ENCODE results near the gene HDAC9.

Gene HDAC9

DNA sequence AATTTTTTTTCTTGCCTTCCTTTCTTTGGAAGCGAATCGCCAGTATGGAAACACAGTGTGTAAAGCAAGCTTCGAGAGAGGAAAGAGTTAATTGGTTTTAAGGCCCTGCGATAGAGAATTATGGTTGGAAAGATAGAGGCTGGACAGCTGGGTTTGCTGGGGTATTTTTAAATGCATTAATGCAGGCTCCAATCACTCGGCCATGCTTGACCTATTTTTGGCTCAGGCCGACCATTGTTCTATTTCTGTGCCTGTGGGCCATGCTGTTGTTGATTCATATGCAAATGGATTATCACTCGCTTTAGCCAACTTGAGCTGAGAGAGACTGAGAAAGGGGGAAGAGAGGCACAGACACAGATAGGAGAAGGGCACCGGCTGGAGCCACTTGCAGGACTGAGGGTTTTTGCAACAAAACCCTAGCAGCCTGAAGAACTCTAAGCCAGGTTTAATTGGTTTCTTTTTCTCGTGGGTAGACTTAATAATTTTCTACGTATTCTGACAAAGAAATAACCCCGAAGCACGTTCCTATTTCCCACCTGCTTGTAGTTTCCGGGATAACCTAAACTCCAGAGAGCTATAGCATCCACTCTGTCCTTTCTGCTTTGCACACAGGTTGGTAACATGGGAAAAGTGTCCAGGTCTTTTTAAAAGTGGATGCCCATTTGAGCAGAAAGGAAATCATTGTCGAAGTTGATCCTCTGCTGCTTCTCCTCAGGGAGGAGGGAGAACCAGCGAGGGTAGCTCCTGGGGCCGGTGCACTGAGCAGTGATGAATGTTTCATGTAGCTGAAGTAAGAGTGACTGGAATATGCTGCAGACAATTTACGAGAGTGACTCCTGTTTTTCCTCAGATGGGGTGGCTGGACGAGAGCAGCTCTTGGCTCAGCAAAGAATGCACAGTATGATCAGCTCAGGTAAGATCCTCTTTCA, at the start of gene HDAC9:
Gene HDAC9, plus strand, starts transcription at position 338 of the 929 bp plus-strand sequence. Its CDS starts 554 bp downstream, at position 892.
- DNase-seq (ENCODE audit: low read depth in 2 of 2) = no peak

DNA sequence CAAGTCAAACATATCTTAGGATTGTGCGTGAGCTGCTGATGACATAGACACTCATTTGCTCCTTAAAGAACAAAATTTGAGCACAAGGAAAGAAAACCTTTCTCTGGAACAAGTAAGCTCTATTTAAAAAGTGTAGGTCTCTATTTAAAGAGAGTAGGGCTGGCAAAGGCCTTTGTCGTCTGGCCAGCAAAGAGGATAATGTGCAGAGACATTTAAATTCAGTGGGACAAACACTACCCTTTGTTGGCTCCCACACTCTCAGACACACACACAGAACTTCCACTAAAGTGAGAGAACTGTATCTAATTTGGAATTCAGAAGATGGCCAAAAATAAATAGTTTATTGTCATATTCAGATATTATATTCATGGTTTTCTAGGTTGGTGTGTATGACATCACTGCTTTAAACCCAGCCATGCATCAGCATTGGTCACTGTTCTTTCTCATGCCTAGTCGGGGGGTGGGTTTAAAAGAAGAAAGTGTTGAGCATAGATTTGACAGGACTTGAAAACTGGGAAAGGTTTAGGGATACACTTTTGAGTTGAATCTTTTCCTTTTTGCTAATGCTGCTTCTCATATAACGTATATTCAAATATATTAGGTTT, 49.5 kb upstream of the HDAC9 start:
- no peak for DNase-seq (ENCODE audit: low read depth in 2 of 2)

DNA sequence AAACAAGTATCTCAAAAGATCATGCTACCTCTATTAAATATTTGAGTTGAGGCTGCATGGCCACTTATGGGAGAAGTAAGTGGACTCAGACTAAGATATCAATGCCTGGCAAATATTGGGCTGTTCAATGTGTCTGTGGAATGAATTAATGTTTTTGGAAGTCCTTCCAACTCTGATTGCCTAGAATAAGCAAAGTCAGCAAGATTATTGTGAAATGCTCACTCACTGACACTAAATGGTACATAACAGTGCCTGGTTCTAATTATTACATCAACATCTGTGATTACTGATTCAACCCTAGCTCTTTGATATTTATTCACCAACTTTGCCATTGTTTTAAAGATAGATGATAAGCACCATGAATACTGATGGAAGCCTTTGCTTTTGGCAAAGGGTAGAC, 45.5 kb upstream of the HDAC9 start:
- no peak for DNase-seq (ENCODE audit: low read depth in 2 of 2)

DNA sequence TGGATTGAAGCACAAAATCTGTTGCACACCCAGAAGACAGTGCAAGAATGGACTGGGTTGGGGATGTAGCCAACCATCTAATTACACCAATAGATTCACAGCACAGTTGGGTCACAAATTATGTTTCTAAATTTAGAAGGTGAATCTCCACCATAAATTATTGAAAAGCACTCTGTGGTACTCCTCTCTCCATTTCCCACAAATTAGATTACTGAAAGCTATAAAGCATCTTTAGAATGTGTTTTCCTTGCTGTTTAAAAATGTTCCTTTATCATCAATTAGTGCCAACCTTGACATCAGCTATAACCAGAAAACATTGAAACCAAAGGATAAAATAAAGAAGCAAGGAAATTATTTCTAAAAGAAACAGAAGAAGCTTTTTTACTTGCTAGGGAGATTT, 39.9 kb upstream of the HDAC9 start:
- DNase-seq (ENCODE audit: low read depth in 2 of 2) = no peak

DNA sequence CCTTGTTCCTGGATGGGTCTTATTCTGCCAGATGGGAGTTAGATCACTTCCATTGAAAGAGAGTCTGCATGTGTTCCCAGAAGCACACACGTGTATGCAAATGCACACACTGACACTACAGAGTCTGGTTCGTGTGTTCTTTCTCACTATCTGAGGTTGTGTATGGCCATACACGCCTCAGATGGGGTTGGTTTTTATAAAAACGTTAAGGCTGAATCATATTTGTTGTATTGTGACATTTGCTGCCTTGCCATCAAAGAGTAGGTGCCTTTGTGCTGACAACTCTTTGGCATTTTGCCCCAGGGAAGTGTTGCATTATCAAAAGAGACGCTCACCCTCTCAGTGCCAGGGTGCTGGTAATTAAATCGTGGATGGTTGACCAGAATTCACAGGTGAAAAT, 37.7 kb upstream of the HDAC9 start:
- DNase-seq (ENCODE audit: low read depth in 2 of 2) = no peak

DNA sequence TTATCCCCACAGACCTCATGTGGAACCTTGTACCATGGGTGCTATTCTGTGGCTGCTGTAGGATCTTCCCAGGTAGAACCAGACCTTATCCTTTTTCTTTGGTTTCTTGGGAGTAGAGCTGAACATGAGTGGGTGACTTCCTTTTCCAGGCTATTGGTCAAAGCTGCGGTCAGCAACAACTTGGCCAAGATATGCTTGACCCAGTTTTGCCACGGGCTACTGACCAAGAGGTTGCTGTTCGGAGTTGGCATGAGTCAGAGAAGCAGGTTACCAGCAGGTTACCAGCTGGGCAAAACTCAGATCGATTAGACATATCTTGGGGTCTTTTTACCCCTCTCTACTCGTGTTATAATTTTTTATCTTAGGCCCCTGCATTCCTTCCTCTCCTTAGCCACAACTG, 36.7 kb upstream of the HDAC9 start:
- no peak for DNase-seq (ENCODE audit: low read depth in 2 of 2)

DNA sequence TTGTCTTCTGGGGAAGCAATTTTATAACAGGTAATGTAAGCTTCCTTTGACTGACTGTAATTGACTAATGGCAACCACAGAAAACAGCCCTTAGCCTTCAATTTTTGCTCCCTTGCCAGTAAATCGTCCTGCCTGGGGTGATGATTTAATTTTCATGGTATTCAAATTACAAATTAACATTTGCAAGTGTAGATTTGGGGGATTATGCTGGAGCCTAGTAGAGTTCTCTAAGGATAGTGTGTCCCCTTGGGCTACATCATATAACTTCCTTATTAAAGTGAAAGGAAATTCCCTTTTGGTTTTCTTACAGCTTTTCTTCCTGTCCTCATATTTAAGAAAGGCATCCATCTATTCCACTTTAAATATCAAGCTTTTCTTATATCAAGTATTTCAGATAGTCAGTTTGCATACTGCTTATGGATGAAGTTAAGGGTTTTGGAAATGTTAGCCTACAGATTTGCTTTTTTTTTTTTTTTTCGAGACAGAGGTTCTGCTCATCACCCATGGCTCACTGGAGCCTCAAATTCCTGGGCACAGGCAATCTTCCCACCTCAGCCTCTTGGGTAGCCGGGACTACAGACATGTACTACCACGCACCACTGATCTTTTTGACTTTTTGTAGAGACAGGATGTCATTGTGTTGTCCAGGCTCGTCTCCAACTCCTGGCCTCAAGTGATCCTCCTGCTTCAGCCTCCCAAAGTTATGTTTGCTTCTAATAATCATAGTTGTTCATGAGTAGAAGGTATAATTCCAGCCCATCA, 35.9 kb upstream of the HDAC9 start:
- no peak for DNase-seq (ENCODE audit: low read depth in 2 of 2)

DNA sequence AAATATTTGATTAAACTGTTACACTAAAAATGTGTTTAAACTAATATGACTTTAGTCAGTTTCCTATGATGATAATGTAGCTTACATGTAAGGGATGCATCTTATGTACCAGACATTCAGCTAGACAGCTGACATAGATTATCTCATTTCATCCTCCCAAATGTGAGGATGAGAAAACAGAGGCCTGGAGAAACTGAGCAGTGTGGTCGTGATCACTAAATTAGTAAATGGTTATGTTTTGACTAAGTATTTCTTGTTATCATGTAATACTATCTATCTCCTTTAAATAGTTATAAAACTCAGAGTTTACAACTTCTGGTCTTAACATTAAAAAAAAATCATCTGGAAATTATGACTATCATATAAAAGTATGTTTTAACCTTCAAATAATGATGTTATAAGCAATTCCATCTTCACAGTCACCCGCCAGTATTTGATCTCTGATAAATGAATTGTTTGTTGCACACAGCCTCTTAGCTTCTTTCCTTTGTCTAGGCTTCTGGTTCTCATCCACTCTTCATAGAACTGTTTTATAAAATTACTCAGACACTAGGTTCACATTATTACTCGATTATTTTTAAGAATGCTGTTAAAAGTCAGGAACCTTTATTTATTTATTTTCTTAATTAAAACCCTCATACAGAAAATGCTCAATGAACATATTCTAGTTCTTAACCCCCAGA, 33.6 kb upstream of the HDAC9 start:
- no peak for DNase-seq (ENCODE audit: low read depth in 2 of 2)

DNA sequence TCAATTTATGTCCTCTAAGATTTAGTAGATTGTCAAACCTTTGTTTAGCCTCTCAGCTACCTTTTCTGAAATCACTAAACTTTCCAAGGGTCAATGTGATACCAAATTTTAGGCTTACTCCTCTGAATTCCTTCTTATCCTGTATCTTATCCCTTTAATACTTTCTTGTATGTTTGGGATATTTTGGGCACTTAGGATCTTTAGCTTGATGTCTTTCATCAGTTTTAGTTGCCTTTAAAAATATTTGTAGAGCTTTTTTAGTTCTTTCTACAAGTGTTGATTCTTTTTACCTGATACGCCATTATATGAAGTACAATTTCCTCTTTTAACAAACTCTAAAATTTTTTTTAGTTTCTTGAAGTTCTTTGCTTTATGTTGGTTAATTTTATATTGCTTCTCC, 30.7 kb upstream of the HDAC9 start:
- DNase-seq (ENCODE audit: low read depth in 2 of 2) = no peak

DNA sequence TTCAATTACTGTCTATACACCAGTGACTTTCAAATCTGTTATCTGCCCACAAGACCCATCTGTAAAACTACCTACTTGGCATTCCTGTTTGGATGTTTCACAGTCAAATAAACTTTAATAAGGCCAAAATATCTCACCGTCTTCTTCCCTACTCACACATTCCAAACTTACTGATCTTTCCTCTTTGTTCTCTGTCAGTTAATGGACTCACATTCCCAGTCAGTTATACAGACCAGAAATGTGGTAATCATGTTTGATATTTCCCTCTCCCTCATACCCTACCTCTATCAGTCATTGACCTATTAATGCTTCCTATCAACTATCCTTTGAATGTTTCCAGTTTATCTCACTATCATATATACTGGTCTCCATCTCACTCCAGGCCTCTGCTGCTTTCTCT, 28.5 kb upstream of the HDAC9 start:
- DNase-seq (ENCODE audit: low read depth in 2 of 2) = no peak

DNA sequence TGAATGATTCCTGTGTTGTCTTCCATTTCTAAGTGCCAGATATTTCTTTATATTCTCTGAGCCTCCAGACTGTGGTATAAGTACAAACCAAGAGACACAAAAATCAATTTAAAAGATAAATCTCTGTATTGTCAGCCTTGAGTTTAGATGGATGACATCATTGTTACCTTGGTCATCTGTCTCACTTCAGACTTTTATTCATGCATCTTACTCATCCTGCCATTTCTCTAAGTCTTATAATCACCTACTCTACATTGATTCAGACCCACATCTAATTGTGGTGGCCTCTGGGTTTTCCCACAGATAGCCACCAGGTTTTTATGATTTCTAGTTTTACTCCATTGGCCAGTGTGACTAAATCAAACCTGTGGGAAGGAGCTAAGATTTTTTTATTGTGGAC, 26.8 kb upstream of the HDAC9 start:
- DNase-seq (ENCODE audit: low read depth in 2 of 2) = no peak

DNA sequence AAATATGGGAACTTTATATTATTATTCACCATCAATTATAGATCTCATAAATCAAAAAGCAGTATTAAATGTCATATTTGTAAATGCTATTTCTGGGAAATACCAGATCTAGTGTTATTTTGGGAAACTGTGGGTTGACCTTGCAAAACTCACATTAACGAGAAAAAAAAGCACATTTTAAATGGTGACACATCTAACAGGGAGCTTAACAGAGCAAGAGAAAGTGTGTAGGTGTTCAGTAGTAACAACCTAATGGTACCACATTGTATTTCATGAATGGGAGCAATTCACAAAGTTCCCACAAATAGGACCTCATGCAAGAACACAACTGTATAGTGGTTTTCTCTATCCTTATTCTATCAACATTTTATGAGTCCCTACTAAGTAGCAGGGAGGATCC, 26.2 kb upstream of the HDAC9 start:
- DNase-seq (ENCODE audit: low read depth in 2 of 2) = no peak

DNA sequence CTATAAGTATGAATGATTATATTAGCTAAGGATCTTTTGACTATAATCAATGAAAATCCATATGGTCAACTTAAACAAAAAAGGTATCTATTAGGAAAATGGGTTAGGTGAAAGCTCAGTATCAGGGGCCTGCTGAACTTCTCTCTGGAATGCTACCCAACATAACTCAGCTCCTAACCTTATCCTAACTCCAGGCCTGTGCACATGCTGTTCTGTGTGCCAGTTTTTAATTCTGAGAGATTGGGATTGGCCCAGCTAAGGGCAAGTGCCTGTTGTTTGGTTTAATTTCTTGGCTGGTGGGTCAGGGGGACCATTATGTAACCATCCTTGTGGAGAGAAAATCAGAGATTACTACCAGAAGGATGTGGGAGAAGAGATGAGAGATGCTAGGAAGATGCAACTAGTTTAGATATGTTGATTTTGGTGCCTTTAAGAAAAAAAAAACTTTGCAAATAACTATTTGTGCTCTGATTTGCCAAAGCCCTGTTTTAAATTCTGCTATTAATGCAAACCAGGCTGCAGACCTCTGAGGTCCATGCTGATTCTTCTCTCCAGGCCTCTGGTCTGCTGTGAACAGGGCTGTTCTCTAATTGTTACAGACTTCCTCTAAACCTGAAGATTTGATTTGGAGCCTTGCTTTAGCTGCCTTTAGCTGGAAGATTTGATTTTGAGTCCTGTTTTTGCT, 23.9 kb upstream of the HDAC9 start:
- no peak for DNase-seq (ENCODE audit: low read depth in 2 of 2)

DNA sequence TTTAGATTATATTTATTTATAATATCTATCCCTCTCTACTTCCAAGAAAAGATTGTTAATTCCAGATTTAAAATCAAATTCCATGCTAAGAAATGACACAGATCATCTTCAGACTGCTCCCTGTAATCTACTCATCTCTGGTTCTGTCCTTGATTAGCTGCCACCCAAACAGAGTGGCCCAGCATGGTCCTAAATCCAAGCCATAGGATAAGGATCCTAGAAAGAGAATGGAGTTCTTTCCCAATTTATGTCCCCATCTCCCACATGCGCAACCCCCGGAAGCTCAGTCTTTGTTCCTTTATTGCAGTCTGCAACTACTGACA, 23.4 kb upstream of the HDAC9 start:
- no peak for DNase-seq (ENCODE audit: low read depth in 2 of 2)

DNA sequence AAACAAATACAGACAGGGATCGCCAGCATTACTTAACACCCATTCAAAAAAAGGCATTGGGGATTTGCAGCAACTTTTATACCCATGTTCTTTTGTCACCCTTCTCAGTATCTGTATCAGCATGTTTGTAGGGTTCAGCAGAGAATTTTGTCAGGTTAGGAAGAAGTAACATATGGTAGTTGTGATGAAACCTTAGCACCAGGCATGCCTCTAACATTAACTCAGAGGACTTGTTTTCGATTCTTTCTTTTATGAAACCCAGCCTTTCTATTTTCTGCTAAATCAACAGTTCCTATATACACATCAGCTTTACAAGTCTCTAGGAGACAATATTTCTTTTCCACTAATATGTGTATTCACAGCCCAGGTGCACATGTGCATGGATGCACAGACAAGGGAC, 22.4 kb upstream of the HDAC9 start:
- DNase-seq (ENCODE audit: low read depth in 2 of 2) = no peak

DNA sequence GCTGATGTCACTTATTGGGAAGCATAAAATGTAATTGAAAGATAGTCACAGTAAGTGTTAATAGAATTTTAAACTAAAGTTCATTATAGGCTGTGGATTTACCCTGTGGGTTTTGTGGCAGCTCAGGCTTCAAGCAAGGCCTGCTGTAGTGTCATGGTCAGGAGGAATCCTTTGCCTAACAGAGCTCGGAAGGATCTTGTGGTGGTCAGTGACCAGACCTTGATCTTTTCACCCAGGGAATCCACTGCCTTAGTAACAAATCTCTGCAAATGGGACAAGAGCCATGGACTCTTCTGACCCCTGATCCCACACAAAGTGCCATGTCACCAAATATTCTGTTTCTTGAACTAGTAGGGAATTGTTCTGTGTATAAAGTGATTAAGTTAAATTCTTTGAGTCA, 20.6 kb upstream of the HDAC9 start:
- DNase-seq (ENCODE audit: low read depth in 2 of 2) = no peak

DNA sequence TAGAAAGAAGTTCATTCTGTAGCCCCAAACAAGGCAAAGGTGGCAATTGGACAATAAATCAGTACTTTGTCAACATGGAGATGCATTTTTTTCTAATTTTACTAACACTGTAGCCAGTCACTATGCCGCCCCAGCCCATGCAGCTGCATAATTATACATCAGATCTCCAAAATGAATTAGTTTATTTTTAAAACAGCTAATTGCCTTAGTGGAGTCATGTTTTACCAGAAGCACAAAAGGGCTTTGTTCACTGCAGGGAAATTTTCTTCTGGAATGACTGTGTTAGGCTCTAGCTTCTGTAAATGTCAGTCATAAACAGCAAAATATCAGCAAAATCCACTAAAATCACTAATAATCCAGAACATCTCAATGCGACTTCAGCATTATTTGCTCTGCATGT, 20.1 kb upstream of the HDAC9 start:
- no peak for DNase-seq (ENCODE audit: low read depth in 2 of 2)

DNA sequence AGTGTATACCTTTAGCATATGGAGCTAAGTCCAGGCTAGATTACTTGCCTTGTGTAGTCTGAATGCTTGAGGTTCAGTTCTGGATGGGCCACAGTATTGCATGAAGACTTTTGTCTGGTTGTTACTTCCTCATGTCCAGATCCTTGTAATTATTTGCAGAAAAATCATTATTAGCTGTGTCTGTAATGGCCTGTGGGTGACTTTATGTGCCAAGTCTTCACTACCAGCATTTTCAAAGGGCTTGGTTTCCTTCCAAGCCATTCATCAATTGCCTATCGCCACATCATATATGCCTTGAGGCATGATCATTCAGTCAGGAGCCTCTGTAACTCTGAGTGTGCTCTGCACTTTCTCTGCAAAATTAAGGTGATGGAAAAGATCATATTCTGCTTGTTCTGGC, 13.8 kb upstream of the HDAC9 start:
- DNase-seq (ENCODE audit: low read depth in 2 of 2) = no peak

DNA sequence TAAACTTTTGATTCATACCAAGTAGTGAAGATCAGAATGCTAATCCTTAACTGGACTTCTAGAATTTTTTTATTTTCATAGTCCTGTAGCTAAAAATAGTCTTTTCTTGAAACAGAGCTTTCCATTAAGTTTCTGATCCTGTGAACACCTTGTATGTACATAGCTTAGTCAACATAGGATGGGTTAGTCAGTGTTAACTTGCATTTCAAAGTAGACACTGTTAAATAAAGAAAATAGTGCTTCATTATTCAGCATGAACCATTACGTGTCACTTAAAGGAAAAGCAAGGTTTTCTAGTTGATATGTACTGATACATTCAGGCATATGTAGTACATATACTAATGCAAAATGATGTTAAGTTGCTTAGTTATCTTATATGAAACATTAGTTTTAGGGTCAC, 7.5 kb upstream of the HDAC9 start:
- no peak for DNase-seq (ENCODE audit: low read depth in 2 of 2)

DNA sequence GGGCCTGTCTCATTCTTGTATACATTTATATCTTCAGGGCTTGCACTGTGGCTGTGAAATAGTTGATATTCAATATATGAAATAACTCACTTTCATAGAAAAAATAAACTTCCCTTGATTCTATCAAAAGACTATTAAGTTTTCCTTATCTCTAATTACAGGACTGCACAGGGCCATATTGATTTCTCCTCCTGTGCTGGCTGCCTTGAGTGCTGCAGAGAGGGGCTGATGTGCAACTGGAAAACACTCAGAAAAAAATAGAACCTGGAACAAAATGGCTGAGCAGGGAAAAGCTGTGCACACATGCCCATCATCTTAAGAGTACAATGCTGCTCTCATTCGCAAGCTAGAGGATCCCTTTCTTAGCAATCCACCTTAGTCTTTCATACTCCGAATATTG, 5.9 kb upstream of the HDAC9 start:
- no peak for DNase-seq (ENCODE audit: low read depth in 2 of 2)

DNA sequence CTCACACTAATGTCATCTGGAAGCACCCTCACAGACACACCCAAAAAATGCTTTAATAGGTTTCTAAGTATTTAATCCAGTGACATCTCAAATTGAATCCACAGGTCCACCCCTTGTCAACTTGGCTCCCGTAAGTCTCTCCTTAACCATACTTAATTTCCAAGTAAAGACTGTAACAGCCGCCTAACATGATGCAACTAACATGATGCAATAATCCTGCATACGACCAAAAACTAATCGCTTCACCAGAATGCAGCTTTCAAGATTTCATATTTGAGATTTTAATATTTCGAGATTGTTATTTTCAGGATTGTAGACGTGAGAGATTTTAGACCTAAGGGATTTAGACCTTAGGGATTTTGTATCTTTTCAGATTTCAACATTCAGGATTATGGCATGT, 3.7 kb upstream of the HDAC9 start:
- DNase-seq (ENCODE audit: low read depth in 2 of 2) = no peak

DNA sequence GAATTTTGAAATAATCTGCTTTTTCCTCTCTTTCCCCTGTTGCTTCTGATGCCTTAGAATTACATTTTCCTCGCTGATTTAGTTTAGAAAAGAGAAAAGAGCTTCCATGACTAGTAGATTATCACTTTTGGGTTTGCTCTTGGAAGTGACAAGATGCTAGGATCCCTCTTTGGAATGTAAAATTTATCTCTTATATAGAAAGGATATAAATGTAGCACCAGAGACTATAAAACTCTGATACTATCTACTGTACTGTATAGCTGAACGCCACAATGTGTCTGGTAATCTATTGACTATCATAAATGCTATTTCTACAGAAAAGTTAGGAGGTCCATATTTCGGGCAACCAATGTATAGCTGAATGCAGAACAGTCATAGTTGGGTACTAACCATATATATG, 1.1 kb upstream of the HDAC9 start:
- DNase-seq (ENCODE audit: low read depth in 2 of 2) = no peak
